KMS-11 (cell line): ENCODE data around the gene P2RY8.

Source experiments
- H2AFZ ChIP-seq: fragments of 200-600 bp; sonication (generic); 2 replicates; pipeline ENCODE4 v1.6.1; 2016; ENCODE audit warnings: antibody characterized with exemption, mixed run types, low read depth
- H3K27ac ChIP-seq: fragments of 200-600 bp; sonication (generic); 2 replicates; pipeline ENCODE4 v1.6.1; 2016; ENCODE audit warnings: mild to moderate bottlenecking, mixed run types
- H3K27me3 ChIP-seq: fragments of 200-600 bp; sonication (generic); 2 replicates; pipeline ENCODE4 v1.6.1; 2017; ENCODE audit warnings: mild to moderate bottlenecking, low read depth, mixed run types, moderate library complexity; ENCODE audit not compliant: insufficient read depth
- H3K36me3 ChIP-seq: fragments of 200-600 bp; sonication (generic); 2 replicates; pipeline ENCODE4 v1.6.1; 2017; ENCODE audit warnings: mild to moderate bottlenecking, mixed run types; ENCODE audit not compliant: insufficient read depth
- H3K4me1 ChIP-seq: fragments of 200-600 bp; sonication (generic); 2 replicates; pipeline ENCODE4 v1.6.1; 2016; ENCODE audit warnings: mild to moderate bottlenecking, low read depth, mixed run types; ENCODE audit not compliant: poor library complexity, severe bottlenecking
- H3K4me2 ChIP-seq: fragments of 200-600 bp; sonication (generic); 2 replicates; pipeline ENCODE4 v1.7.0; 2016; ENCODE audit warnings: mild to moderate bottlenecking, mixed run types
- H3K4me3 ChIP-seq: fragments of 200-600 bp; sonication (generic); IDR thresholded peaks from 2 replicates; pipeline ENCODE4 v1.6.1; 2017; ENCODE audit warnings: low read depth, low read length, mixed read lengths; ENCODE audit not compliant: insufficient read depth
- H3K79me2 ChIP-seq: fragments of 200-600 bp; sonication (generic); 2 replicates; pipeline ENCODE4 v1.6.1; 2016; ENCODE audit warnings: low read depth, mixed run types; ENCODE audit not compliant: insufficient read depth
- H3K9ac ChIP-seq: fragments of 200-600 bp; sonication (generic); 2 replicates; pipeline ENCODE4 v1.6.1; 2016; ENCODE audit warnings: mild to moderate bottlenecking, mixed run types
- H4K20me1 ChIP-seq: fragments of 200-600 bp; sonication (generic); 2 replicates; pipeline ENCODE4 v1.6.1; 2016; ENCODE audit warnings: mild to moderate bottlenecking, mixed run types; ENCODE audit not compliant: insufficient read depth
- TF ChIP-seq, protein P1 (sequence below): fragments of 200-600 bp; sonication (generic); conservative IDR thresholded peaks from 2 replicates; pipeline ENCODE4 v1.6.1; 2017; ENCODE audit warnings: low read depth, mild to moderate bottlenecking, antibody characterized with exemption, low read length, moderate library complexity, mixed read lengths

P2RY8 gene

DNA sequence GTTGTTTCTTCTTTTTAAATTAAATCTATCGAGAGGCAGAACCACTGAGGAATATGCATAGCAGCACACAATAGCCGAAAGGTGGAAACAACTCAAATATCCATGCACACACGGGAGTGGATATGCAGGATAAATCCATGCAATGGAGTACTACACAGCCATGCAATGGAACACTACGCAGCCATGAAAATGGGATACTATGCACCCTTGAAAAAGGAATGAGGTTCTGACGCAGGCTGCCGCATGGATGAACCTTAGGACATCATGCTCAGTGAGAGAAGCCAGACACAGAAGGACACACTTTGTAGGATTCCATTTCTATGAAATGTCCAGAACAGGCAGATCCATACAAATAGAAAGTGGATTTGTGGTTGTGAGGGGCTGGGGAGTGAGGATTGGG, 18.4 kb upstream of the P2RY8 start:
- Histone ChIP-seq H2AFZ (no peak overlapping the region), H4K20me1 (no peaks in the 10 kb centered on the region), H3K9ac (no peak overlapping the region), H3K4me2 (no peak overlapping the region), H3K27ac (no peak overlapping the region), H3K79me2 (no peaks in the 10 kb centered on the region), H3K4me3 (no peak overlapping the region), H3K36me3 (no peaks in the 10 kb centered on the region), H3K4me1 (no peaks in the 10 kb centered on the region), H3K27me3 (no peaks in the 10 kb centered on the region)
- TF ChIP-seq, protein P1, sequence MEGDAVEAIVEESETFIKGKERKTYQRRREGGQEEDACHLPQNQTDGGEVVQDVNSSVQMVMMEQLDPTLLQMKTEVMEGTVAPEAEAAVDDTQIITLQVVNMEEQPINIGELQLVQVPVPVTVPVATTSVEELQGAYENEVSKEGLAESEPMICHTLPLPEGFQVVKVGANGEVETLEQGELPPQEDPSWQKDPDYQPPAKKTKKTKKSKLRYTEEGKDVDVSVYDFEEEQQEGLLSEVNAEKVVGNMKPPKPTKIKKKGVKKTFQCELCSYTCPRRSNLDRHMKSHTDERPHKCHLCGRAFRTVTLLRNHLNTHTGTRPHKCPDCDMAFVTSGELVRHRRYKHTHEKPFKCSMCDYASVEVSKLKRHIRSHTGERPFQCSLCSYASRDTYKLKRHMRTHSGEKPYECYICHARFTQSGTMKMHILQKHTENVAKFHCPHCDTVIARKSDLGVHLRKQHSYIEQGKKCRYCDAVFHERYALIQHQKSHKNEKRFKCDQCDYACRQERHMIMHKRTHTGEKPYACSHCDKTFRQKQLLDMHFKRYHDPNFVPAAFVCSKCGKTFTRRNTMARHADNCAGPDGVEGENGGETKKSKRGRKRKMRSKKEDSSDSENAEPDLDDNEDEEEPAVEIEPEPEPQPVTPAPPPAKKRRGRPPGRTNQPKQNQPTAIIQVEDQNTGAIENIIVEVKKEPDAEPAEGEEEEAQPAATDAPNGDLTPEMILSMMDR: no peak

DNA sequence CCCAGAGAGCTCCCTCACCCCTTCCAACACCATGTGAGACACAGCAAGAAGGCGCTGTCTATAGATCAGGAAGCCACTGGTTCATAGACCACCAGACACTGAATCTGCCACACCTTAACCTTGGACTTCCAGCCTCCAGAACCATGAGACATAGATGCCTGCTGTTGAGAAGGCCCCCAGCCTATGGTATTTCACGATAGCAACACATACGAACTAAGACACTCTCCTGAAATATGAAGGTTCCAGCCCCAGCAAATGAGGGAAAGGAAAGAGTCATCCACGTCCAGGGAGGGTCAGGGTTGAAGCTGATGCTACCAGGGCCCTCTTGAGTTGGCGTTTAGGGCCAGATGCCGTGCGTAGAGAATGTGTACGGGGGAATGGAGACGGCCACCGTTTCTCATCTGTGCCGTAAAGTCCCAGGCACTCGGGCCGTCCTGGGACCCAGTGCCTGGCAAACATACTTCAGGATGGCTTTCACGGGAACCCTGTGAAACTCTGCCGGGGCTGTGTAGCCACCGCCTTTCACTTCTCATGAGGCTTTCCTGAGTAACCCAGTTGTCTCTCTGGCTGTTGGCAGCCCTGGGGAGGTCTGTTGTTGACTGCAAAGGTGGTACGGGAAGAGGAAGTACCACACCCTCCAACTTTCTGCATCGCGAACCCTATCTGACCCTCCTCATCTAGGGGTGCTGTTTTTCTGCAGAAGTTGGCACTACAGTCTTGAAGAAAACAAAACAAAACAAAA, 17.7 kb upstream of the P2RY8 start:
- no peaks in the 10 kb centered on the region for H4K20me1 ChIP-seq
- no peaks in the 10 kb centered on the region for H3K79me2 ChIP-seq
- H3K4me3 ChIP-seq: no peak overlapping the region
- TF ChIP-seq, protein P1: no peak
- no peaks in the 10 kb centered on the region for H3K36me3 ChIP-seq
- no peak overlapping the region for H2AFZ ChIP-seq
- H3K27ac ChIP-seq: no peak overlapping the region
- no peaks in the 10 kb centered on the region for H3K4me1 ChIP-seq
- no peak overlapping the region for H3K9ac ChIP-seq
- H3K4me2 ChIP-seq: no peak overlapping the region
- no peaks in the 10 kb centered on the region for H3K27me3 ChIP-seq

DNA sequence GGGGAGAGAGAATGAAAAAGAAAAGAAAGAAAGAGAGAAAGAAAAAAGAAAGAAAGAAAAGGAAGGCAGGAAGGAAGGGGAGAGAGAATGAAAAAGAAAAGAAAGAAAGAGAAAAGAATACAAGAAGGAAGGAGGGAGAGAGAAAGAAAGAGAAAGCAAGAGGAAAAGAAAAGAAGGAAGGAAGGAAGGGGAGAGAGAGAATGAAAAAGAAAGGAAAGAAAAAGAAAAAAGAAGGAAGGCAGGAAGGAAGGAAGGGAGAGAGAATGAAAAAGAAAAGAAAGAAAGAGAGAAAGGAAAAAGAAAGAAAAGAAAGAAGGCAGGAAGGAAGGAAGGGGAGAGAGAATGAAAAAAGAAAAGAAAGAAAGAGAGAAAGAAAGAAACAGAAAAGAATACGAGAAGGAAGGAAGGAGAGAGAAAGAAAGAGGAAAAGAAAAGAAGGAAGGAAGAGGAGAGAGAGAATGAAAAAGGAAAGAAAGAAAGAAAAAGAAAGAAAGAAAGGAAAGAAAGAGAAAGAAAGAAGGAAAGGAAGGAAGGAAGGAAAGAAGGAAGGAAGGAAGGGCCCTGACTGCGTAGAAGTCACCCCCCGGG, 15.1 kb upstream of the P2RY8 start:
- no peak overlapping the region for H3K4me3 ChIP-seq
- H3K79me2 ChIP-seq: no peaks in the 10 kb centered on the region
- H3K27ac ChIP-seq: no peak overlapping the region
- H3K4me1 ChIP-seq: no peaks in the 10 kb centered on the region
- H3K4me2 ChIP-seq: no peak overlapping the region
- no peaks in the 10 kb centered on the region for H3K27me3 ChIP-seq
- H3K9ac ChIP-seq: no peak overlapping the region
- no peaks in the 10 kb centered on the region for H3K36me3 ChIP-seq
- TF ChIP-seq, protein P1: no peak
- H2AFZ ChIP-seq: no peak overlapping the region
- no peaks in the 10 kb centered on the region for H4K20me1 ChIP-seq

DNA sequence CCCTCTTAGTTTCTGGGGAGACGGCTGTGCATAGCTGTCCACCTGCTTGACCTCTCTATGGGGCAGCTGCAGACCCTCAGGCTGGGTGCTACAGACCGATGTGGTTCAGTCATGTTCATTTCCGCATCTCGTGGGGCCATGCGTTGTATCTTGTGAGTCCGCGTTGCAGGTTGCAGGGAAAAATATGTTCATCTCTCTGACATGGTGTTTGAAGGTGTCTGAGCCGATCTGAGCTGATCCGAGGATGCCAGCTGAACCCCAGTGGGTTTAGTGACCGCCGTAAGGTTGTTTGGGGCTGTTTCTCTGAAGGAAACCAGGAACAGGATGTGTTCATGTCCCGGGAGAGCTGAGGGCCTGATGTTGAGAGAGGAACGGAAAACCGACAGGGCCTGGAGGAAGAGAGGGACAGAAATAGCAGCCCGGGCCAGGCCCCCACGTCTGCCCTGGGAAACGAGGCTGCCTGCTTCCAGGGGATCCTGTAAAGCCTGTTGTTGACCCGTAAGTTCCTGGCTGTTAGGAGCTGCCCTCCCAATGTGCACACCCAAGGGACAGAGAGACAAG, 9.8 kb upstream of the P2RY8 start:
- H3K4me2 ChIP-seq: no peak overlapping the region
- TF ChIP-seq, protein P1: no peak

More for the DNA sequence above, 9.8 kb upstream of the P2RY8 start:
- Histone ChIP-seq H3K9ac (no peak overlapping the region), H3K27ac (no peak overlapping the region), H3K36me3 (no peaks in the 10 kb centered on the region), H3K79me2 (no peaks in the 10 kb centered on the region), H2AFZ (no peak overlapping the region), H3K27me3 (no peaks in the 10 kb centered on the region), H4K20me1 (no peaks in the 10 kb centered on the region), H3K4me1 (no peaks in the 10 kb centered on the region), H3K4me3 (no peak overlapping the region)
